K562 (cell line): ENCODE results near the gene EXOC6. TPM values are rescaled to one million over a fixed set of nuclear protein-coding genes. Genes with fewer than 3 reads are reported as not detected.

Source experiments
- BDP1 ChIP-seq: IDR thresholded peaks from 3 replicates; pipeline ENCODE4 v1.6.1; 2011; ENCODE audit not compliant: insufficient read length, insufficient read depth
- CREM ChIP-seq: IDR thresholded peaks from 2 replicates; pipeline ENCODE4 v1.6.1; 2014; ENCODE audit warnings: antibody characterized with exemption, low read depth
- CTCFL ChIP-seq: IDR thresholded peaks from 2 replicates; pipeline ENCODE4 v1.6.1; 2011; ENCODE audit warnings: borderline replicate concordance, low read depth, mild to moderate bottlenecking, moderate library complexity, low read length; ENCODE audit not compliant: insufficient read depth, poor library complexity, severe bottlenecking
- FOXJ2 ChIP-seq: fragments of 200-800 bp; sonication (Bioruptor generic); IDR thresholded peaks from 2 replicates; pipeline ENCODE4 v1.6.1; 2016; ENCODE audit warnings: missing genetic modification characterization, missing compliant biosample characterization
- HNRNPK ChIP-seq: fragments of 200-400 bp; formaldehyde crosslinking; IDR thresholded peaks from one replicate; pipeline ENCODE4 v1.6.1; 2018; ENCODE audit warnings: mild to moderate bottlenecking, low read depth, low read length; ENCODE audit not compliant: poor library complexity, severe bottlenecking
- IFI16 ChIP-seq: fragments of 250-450 bp; sonication (Bioruptor Pico); IDR thresholded peaks from 2 replicates; pipeline ENCODE4 v2.1.2; 2022; ENCODE audit warnings: mild to moderate bottlenecking, inconsistent platforms
- IRF2 ChIP-seq: sonication (generic); formaldehyde crosslinking; IDR thresholded peaks from 2 replicates; pipeline ENCODE4 v1.8.1; 2022; ENCODE audit warnings: mild to moderate bottlenecking, missing genetic modification reagents
- KAT7 ChIP-seq: sonication (generic); formaldehyde crosslinking; IDR thresholded peaks from 2 replicates; pipeline ENCODE4 v1.8.0; 2022; ENCODE audit warnings: missing genetic modification reagents, mild to moderate bottlenecking, borderline replicate concordance
- KDM4B ChIP-seq, 2 experiments: fragments of 450-650 bp in 1 of 2; sonication (generic) in 1 of 2; IDR thresholded peaks; 2 replicates each; pipeline ENCODE4 v1.6.1; 2016 to 2017; ENCODE audit warnings: borderline replicate concordance in 2 of 2, antibody characterized with exemption in 1 of 2, low read depth in 1 of 2, mild to moderate bottlenecking in 1 of 2
- MCM2 ChIP-seq: fragments of 450-650 bp; IDR thresholded peaks from 2 replicates; pipeline ENCODE4 v1.6.1; 2017; ENCODE audit warnings: low read depth, mild to moderate bottlenecking
- NFE2L1 ChIP-seq: fragments of 450-650 bp; IDR thresholded peaks from 2 replicates; pipeline ENCODE4 v1.6.1; 2016; ENCODE audit warnings: missing genetic modification characterization, low read depth, mild to moderate bottlenecking, missing compliant biosample characterization, moderate library complexity, borderline replicate concordance
- NFYB ChIP-seq: IDR thresholded peaks from 2 replicates; pipeline ENCODE4 v1.6.1; 2011; ENCODE audit warnings: mild to moderate bottlenecking, moderate library complexity; ENCODE audit not compliant: insufficient read length; ENCODE audit errors: extremely low read depth
- NR2F6 ChIP-seq: fragments of 450-650 bp; formaldehyde crosslinking; IDR thresholded peaks from 2 replicates; pipeline ENCODE4 v1.4.0; 2020; ENCODE audit warnings: mild to moderate bottlenecking
- PHB ChIP-seq: fragments of 250-450 bp; sonication (Bioruptor Pico); IDR thresholded peaks from 2 replicates; pipeline ENCODE4 v1.5.0; 2021
- PHTF2 ChIP-seq: fragments of 250-450 bp; sonication (Bioruptor Pico); IDR thresholded peaks from 2 replicates; pipeline ENCODE4 v1.5.0; 2021; ENCODE audit warnings: mild to moderate bottlenecking
- PREB ChIP-seq: sonication (generic); formaldehyde crosslinking; IDR thresholded peaks from 2 replicates; pipeline ENCODE4 v1.8.1; 2023; ENCODE audit warnings: mild to moderate bottlenecking, missing genetic modification reagents
- SMAD2 ChIP-seq: fragments of 150-350 bp; IDR thresholded peaks from 2 replicates; pipeline ENCODE4 v1.6.1; 2014; ENCODE audit warnings: low read depth, mild to moderate bottlenecking, low read length
- SNIP1 ChIP-seq: fragments of 450-650 bp; IDR thresholded peaks from 2 replicates; pipeline ENCODE4 v1.7.1; 2017; ENCODE audit warnings: low read depth, mild to moderate bottlenecking
- TSC22D4 ChIP-seq: fragments of 450-650 bp; IDR thresholded peaks from 2 replicates; pipeline ENCODE4 v1.6.1; 2016; ENCODE audit warnings: missing genetic modification characterization, missing biosample characterization, control low read depth
- ZNF121 ChIP-seq: sonication (generic); formaldehyde crosslinking; conservative IDR thresholded peaks from 2 replicates; pipeline ENCODE4 v1.8.0; 2022; ENCODE audit warnings: missing genetic modification reagents
- ZNF184 ChIP-seq: sonication (generic); formaldehyde crosslinking; IDR thresholded peaks from 2 replicates; pipeline ENCODE4 v1.5.0; 2020; ENCODE audit warnings: missing genetic modification reagents
- ZNF584 ChIP-seq: fragments of 200-800 bp; sonication (Bioruptor generic); IDR thresholded peaks from 2 replicates; pipeline ENCODE4 v1.6.1; 2016; ENCODE audit warnings: low read depth, mild to moderate bottlenecking, missing genetic modification characterization, missing compliant biosample characterization
- polyA plus RNA-seq, 8 experiments: library from polyadenylated mRNA; depleted of rRNA in 4 of 8; stranded (reverse) in 5 of 8; unstranded in 3 of 8; fragments of >200 nt; fragmentation: Nextera tagmentation in 2 of 8; fragmentation: Illumina TruSeq in 1 of 8; extraction: Ambion mirVana in 2 of 8; extraction: Trizol in 1 of 8; gene quantifications; 2 replicates each; pipeline versions ENCODE4 v1.2.1 to v1.2.3, GENCODE V29; 2011 to 2014; ENCODE audit warnings: inconsistent platforms in 1 of 8, missing spikeins in 1 of 8
- total RNA-seq, 7 experiments: library from RNA; depleted of rRNA in 6 of 7; stranded (reverse); fragments of >200 nt in 6 of 7; fragmentation: Illumina TruSeq in 2 of 7; extraction: Trizol in 2 of 7; gene quantifications; 2 replicates each; pipeline versions ENCODE4 v1.2.1 to v1.2.3, GENCODE V29; 2011 to 2021; ENCODE audit warnings: low replicate concordance in 1 of 7
- TF ChIP-seq, protein P1 (sequence below): fragments of 250-450 bp; sonication (Bioruptor Pico); IDR thresholded peaks from 2 replicates; pipeline ENCODE4 v1.4.0; 2020; ENCODE audit warnings: borderline replicate concordance
- TF ChIP-seq, protein P2 (sequence below): sonication (generic); formaldehyde crosslinking; IDR thresholded peaks from 2 replicates; pipeline ENCODE4 v1.8.0; 2022; ENCODE audit warnings: missing genetic modification reagents, mild to moderate bottlenecking, borderline replicate concordance

Gene EXOC6
- total and polyA plus RNA-seq, 9 of the 15 experiments (the other 6 are each of a cell fraction or from before 2014, with no cell fraction given), result 13.9 to 42.8 (median 24.9) TPM

DNA sequence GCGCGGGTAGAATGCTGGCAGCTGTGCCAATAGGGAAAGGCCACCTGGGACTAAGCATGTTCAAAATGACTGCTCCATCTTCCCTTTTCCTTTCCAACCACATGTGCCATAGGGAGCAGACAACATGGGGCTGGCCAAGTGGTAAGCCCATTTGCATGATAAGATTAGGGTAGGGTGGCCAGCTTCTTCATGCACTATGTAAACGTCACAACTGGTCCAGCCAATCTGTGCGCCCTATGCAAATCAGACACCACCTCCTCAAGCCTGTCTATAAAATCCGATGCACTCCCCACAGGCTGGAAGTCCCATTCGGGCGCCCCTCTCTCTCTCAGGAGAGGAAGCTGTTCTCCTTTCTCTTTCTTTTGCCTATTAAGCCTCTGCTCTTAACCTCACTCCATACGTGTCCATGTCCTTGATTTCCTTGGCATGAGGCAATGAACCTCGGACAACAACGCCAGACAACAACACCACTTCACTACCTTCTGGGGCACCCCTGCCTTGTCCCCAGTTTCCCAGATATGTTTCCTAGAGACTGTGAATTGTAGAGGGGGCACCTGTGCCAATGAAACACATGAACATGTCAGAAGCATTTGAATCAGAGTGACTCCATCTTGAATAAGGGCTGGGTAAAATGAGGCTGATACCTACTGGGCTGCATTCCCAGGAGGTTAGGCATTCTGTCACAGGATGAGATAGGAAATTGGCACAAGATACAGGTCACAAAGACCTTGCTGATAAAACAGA, 19.1 kb upstream of the EXOC6 start (continued):
- no peak for TF ChIP-seq ZNF184 (CRISPR knock-in tag)
- TF ChIP-seq ZNF121 (CRISPR knock-in tag), result peak; percentile 52; the same call in 1 of the 2 replicates
- TF ChIP-seq MCM2, result no peak
- TF ChIP-seq IRF2 (CRISPR knock-in tag), result no peak
- TF ChIP-seq KDM4B (IDR thresholded peaks at IDR 0.05; ENCODE audit: borderline replicate concordance in 2 of 2, low read depth in 1 of 2), result no peak
- TF ChIP-seq, protein P1, sequence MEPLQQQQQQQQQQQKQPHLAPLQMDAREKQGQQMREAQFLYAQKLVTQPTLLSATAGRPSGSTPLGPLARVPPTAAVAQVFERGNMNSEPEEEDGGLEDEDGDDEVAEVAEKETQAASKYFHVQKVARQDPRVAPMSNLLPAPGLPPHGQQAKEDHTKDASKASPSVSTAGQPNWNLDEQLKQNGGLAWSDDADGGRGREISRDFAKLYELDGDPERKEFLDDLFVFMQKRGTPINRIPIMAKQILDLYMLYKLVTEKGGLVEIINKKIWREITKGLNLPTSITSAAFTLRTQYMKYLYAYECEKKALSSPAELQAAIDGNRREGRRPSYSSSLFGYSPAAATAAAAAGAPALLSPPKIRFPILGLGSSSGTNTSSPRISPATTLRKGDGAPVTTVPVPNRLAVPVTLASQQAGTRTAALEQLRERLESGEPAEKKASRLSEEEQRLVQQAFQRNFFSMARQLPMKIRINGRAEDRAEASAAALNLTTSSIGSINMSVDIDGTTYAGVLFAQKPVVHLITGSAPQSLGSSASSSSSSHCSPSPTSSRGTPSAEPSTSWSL (CRISPR knock-in tag), result no peak
- peak; percentile 90; the same call in 1 of the 2 replicates for TF ChIP-seq PHB
- TF ChIP-seq PHTF2 (CRISPR knock-in tag), result no peak
- peak; percentile 39; the same call in 1 of the 2 replicates for TF ChIP-seq PREB (CRISPR knock-in tag)
- no peak for TF ChIP-seq BDP1
- no peak for TF ChIP-seq TSC22D4 (tag)
- no peak for TF ChIP-seq SMAD2
- TF ChIP-seq NFYB, result no peak
- TF ChIP-seq NR2F6 (CRISPR knock-in tag), result no peak
- no peak for TF ChIP-seq ZNF584 (CRISPR knock-in tag)
- TF ChIP-seq FOXJ2 (tag), result no peak
- TF ChIP-seq NFE2L1 (tag), result no peak
- TF ChIP-seq IFI16 (CRISPR knock-in tag), result no peak
- peak; percentile 76 for TF ChIP-seq CREM
- no peak for TF ChIP-seq CTCFL
- TF ChIP-seq, protein P2, sequence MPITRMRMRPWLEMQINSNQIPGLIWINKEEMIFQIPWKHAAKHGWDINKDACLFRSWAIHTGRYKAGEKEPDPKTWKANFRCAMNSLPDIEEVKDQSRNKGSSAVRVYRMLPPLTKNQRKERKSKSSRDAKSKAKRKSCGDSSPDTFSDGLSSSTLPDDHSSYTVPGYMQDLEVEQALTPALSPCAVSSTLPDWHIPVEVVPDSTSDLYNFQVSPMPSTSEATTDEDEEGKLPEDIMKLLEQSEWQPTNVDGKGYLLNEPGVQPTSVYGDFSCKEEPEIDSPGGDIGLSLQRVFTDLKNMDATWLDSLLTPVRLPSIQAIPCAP (CRISPR knock-in tag), result no peak
- no peak for TF ChIP-seq HNRNPK
- peak; percentile 53; the same call in 1 of the 2 replicates for TF ChIP-seq KAT7
- TF ChIP-seq SNIP1, result no peak
